ENCODE data around the gene SPATS2L. TPM values are rescaled to one million over a fixed set of nuclear protein-coding genes. Genes with fewer than 3 reads are reported as not detected.

SPATS2L gene
- total and polyA plus RNA-seq, 2 of the 13 experiments (the other 11 are each of a cell fraction or from before 2014, with no cell fraction given) = 154 to 212 TPM

- 2% methylated on average over 7 of the region's 7 CpGs for WGBS (ENCODE audit: low lambda C conversion rate)
- H3K4me1 ChIP-seq (ENCODE audit: insufficient read depth, low read length) = peaks cover 32% of the 10 kb centered on the region
- H3K9me3 ChIP-seq (ENCODE audit: low read length) = no peaks in the 10 kb centered on the region
- no peaks in the 10 kb centered on the region for H3K36me3 ChIP-seq (replicated peaks in 1 of 2; ENCODE audit: control insufficient read depth in 1 of 2, insufficient read depth in 2 of 2, low read length in 2 of 2)
- H2AFZ ChIP-seq (ENCODE audit: low read length) = peak overlapping the region; percentile 96
- CTCF ChIA-PET (ENCODE audit: low intra/inter-chr PET ratio, low total read pairs) = no interaction called here
- in situ Hi-C loops (cut with HindIII; ENCODE audit: extremely low pct_ligation_motif_present, low pct_unique_long_range_greater_than_20kb) (no loop called here), intact Hi-C loops (cut with micrococcal nuclease; ENCODE audit: unreplicated experiment) (no loop called here)
- H3K79me2 ChIP-seq (ENCODE audit: insufficient read depth, low read length) = peaks cover 38% of the 10 kb centered on the region
- no peaks in the 10 kb centered on the region for H4K20me1 ChIP-seq (ENCODE audit: insufficient read depth, low read length)
- H3K4me2 ChIP-seq (ENCODE audit: low read depth, low read length) = peak overlapping the region; percentile 92
- POLR2A ChIA-PET = no interaction called here
- H3K27ac ChIP-seq (ENCODE audit: extremely low read length, insufficient read depth, low read length) = no peak overlapping the region
- H3K27me3 ChIP-seq (ENCODE audit: control insufficient read depth in 1 of 2, insufficient read depth in 2 of 2, low read length in 2 of 2) = peaks cover 2 to 22% of the 10 kb centered on the region in 2 experiments; a peak in 2 of 5 replicates
- ATAC-seq (no peak), FAIRE-seq (no peak), DNase-seq (ENCODE audit: low spot score) (no peak)
- no TSS peak for BruUV-seq (replicated peaks)
- TF ChIP-seq ZNF20 (CRISPR knock-in tag; IDR thresholded peaks at IDR 0.05) = 0 out of 2 replicates have a peak, but pooled peaks have one; percentile 30
- peak; percentile 83 for TF ChIP-seq CBX2 (IDR thresholded peaks at IDR 0.05; ENCODE audit: low read depth, low read length)
- no peak for TF ChIP-seq CBX2 (CRISPR knock-in tag; IDR thresholded peaks at IDR 0.05; ENCODE audit: low read depth)
- no peak for TF ChIP-seq ZSCAN29 (CRISPR knock-in tag; conservative IDR thresholded peaks at IDR 0.05)
- TF ChIP-seq SNAI1 (CRISPR knock-in tag; IDR thresholded peaks at IDR 0.05; ENCODE audit: borderline replicate concordance) = 0 out of 2 replicates have a peak, but pooled peaks have one; percentile 73
- TF ChIP-seq ZNF670 (CRISPR knock-in tag; IDR thresholded peaks at IDR 0.05; ENCODE audit: borderline replicate concordance) = 0 out of 2 replicates have a peak, but pooled peaks have one; percentile 4
- peak overlapping the region; percentile 73 to 92 (median 84) for H3K4me3 ChIP-seq (replicated peaks in 1 of 3; ENCODE audit: insufficient read depth in 1 of 3, low read depth in 2 of 3, low read length in 3 of 3)
- H3K9ac ChIP-seq (ENCODE audit: insufficient read depth, low read depth, low read length) = peak overlapping the region; percentile 53
Observed at GRCh38 chr2:200525551-200525881, 219.0 kb downstream of the SPATS2L start.

DNA sequence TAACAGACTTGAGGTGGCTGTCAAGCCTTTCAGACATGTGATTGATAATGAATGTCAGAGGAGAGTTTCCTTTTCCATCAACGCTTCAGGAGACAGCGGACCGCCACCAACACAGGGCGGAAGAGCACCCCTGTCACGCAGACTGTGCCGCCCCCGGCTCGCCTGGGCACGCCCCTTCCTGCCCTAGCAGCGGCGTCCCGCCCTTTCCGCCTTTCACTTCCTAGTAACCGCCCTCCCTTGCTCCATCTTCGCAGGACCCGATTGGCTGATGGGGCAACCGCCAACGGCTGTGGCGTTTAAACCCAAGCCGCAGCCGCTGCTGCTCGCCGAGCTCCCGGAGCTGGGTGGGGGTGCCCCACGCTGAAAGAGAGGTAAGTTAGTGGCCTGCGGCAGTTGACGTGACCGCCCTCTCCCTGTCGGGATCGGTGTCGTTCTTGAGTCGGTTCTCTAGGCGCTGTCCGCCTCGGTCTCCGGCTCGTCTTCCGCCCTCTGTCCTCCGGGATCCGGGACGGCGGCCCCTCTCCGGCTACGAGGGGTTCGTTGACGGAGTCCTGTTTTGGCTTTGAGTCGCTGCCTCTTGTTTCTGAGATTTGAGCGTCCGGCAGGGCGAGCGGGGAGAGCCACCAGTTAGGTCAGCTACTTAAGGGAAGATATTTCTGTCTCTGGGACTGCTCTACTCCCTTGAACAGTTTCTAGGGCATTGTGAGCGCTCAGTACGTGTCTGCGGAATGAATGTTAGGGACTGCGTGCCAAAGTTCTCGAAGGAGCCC is 219.6 kb downstream of the SPATS2L start, which contains the start of gene SGO2:
Gene SGO2, plus strand, starts transcription at position 326 of the 770 bp plus-strand sequence. CDS start 6,769 bp downstream, outside the sequence.
- peak; percentile 100 for FAIRE-seq
- POLR2A ChIA-PET = interaction anchor here (1.7 kb wide), 1 partner anchor 60 kb away, joined by 6 read pairs; the partner anchor contains the start of gene AOX1
- no peak for TF ChIP-seq TFE3 (CRISPR knock-in tag; IDR thresholded peaks at IDR 0.05)
- TF ChIP-seq SKI (IDR thresholded peaks at IDR 0.05; ENCODE audit: partially characterized antibody) = peak; percentile 14
- no peak for TF ChIP-seq ZNF446 (CRISPR knock-in tag; IDR thresholded peaks at IDR 0.05)
- peak; percentile 80 for TF ChIP-seq XRCC5 (optimal IDR thresholded peaks at IDR 0.05; ENCODE audit: low read length)
- TF ChIP-seq, protein P1, sequence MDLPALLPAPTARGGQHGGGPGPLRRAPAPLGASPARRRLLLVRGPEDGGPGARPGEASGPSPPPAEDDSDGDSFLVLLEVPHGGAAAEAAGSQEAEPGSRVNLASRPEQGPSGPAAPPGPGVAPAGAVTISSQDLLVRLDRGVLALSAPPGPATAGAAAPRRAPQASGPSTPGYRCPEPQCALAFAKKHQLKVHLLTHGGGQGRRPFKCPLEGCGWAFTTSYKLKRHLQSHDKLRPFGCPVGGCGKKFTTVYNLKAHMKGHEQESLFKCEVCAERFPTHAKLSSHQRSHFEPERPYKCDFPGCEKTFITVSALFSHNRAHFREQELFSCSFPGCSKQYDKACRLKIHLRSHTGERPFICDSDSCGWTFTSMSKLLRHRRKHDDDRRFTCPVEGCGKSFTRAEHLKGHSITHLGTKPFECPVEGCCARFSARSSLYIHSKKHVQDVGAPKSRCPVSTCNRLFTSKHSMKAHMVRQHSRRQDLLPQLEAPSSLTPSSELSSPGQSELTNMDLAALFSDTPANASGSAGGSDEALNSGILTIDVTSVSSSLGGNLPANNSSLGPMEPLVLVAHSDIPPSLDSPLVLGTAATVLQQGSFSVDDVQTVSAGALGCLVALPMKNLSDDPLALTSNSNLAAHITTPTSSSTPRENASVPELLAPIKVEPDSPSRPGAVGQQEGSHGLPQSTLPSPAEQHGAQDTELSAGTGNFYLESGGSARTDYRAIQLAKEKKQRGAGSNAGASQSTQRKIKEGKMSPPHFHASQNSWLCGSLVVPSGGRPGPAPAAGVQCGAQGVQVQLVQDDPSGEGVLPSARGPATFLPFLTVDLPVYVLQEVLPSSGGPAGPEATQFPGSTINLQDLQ (CRISPR knock-in tag; IDR thresholded peaks at IDR 0.05) = peak; percentile 99
- 0 out of 2 replicates have a peak, but pooled peaks have one; percentile 85 for TF ChIP-seq RFXANK (CRISPR knock-in tag; IDR thresholded peaks at IDR 0.05)
- peak; percentile 88 for TF ChIP-seq NR2C2 (CRISPR knock-in tag; IDR thresholded peaks at IDR 0.05; ENCODE audit: borderline replicate concordance)

More for the DNA sequence above, 219.6 kb downstream of the SPATS2L start, which contains the start of gene SGO2:
- intact Hi-C loops (cut with micrococcal nuclease; ENCODE audit: unreplicated experiment) = loop anchor here (2.0 kb wide), 1 partner anchor 17 kb away; no protein-coding TSS in a partner anchor
- peaks cover 44% of the 10 kb centered on the region for H3K79me2 ChIP-seq (ENCODE audit: insufficient read depth, low read length)
- BruUV-seq (replicated peaks) = TSS peak; percentile 72
- peaks cover 32% of the 10 kb centered on the region for H3K4me1 ChIP-seq (ENCODE audit: insufficient read depth, low read length)
- peak; percentile 100 for ATAC-seq
- CTCF ChIA-PET (ENCODE audit: low intra/inter-chr PET ratio, low total read pairs) = no interaction called here
- peak within 1 kb of the TSS; percentile 73 for H3K9ac ChIP-seq (ENCODE audit: insufficient read depth, low read depth, low read length)
- DNase-seq (ENCODE audit: low spot score) = peak; percentile 96
- H3K4me2 ChIP-seq (ENCODE audit: low read depth, low read length) = peak within 1 kb of the TSS; percentile 92
- WGBS (ENCODE audit: low lambda C conversion rate) = under 1% methylated on average over 42 of the region's 56 CpGs
- H3K9me3 ChIP-seq (ENCODE audit: low read length) = no peaks in the 10 kb centered on the region
- in situ Hi-C loops (cut with HindIII; ENCODE audit: extremely low pct_ligation_motif_present, low pct_unique_long_range_greater_than_20kb) = no loop called here
- H2AFZ ChIP-seq (ENCODE audit: low read length) = peak within 1 kb of the TSS; percentile 96
- H3K27me3 ChIP-seq (ENCODE audit: control insufficient read depth in 1 of 2, insufficient read depth in 2 of 2, low read length in 2 of 2) = peaks cover 0 to 16% of the 10 kb centered on the region in 2 experiments; a peak in 2 of 5 replicates
- H3K36me3 ChIP-seq (replicated peaks in 1 of 2; ENCODE audit: control insufficient read depth in 1 of 2, insufficient read depth in 2 of 2, low read length in 2 of 2) = no peaks in the 10 kb centered on the region
- no peaks in the 10 kb centered on the region for H4K20me1 ChIP-seq (ENCODE audit: insufficient read depth, low read length)
- H3K4me3 ChIP-seq (replicated peaks in 1 of 3; ENCODE audit: insufficient read depth in 1 of 3, low read depth in 2 of 3, low read length in 3 of 3) = peak within 1 kb of the TSS; percentile 73 to 92 (median 84)
- H3K27ac ChIP-seq (ENCODE audit: extremely low read length, insufficient read depth, low read length) = peak within 1 kb of the TSS; percentile 62
